ENCODE data around the gene SEPTIN10. TPM values are rescaled to one million over a fixed set of nuclear protein-coding genes. Genes with fewer than 3 reads are reported as not detected.
A peak's percentile ranks its signal among the peaks of the same experiment; 100 is the strongest.

The SEPTIN10 gene
- total RNA-seq, 1 experiment from 2014 or later, result 92.5 TPM

DNA sequence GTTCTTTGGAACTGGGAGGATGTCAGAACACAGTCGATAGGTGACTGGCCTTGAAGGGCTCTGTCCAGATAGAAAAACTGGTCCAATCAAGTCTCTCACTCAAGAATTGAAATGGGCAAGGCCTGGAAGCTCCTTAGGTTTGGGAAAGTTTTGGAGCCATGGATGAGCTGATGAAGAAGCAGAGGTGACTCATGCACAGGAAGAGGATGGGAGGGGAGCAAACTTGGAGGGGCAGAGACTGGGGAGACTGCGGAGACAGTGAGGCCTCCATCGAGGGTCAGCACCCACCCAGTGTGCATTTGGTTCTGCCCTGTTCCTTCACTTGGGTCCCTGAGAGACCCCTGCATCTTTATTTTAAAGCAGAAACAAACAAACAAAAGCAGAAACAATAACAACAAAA is 41.5 kb upstream of the SEPTIN10 start:
- Histone ChIP-seq H3K9me3 (ENCODE audit: control insufficient read depth, low read depth, low read length) (no peaks in the 10 kb centered on the region), H4K5ac (ENCODE audit: insufficient read length, low read depth, low read length) (no peak overlapping the region), H3K23ac (ENCODE audit: insufficient read length, low read depth, low read length) (no peak overlapping the region), H3T11ph (ENCODE audit: low read length) (no peak overlapping the region), H4K20me1 (ENCODE audit: control insufficient read depth, insufficient read depth, insufficient read length) (no peaks in the 10 kb centered on the region), H3K56ac (ENCODE audit: insufficient read length, low read depth, low read length) (no peak overlapping the region), H2BK15ac (ENCODE audit: low read depth, low read length) (no peak overlapping the region), H2AK5ac (ENCODE audit: insufficient read length, low read length) (no peak overlapping the region), H2BK12ac (ENCODE audit: insufficient read length, low read depth, low read length) (no peak overlapping the region), H2BK20ac (ENCODE audit: low read depth, low read length, poor library complexity, severe bottlenecking) (no peak overlapping the region), H3K4me2 (ENCODE audit: insufficient read depth, insufficient read length, low read length) (no peak overlapping the region), H3K9ac (ENCODE audit: extremely low read depth, insufficient read length, low read length) (no peak overlapping the region), H3K79me2 (ENCODE audit: insufficient read depth, low read length) (no peaks in the 10 kb centered on the region), H3K4me1 (ENCODE audit: insufficient read depth, low read length) (peaks cover 4% of the 10 kb centered on the region; the same call in 1 of the 2 replicates), H3K27me3 (ENCODE audit: insufficient read depth, low read length) (no peaks in the 10 kb centered on the region), H2BK5ac (ENCODE audit: insufficient read length, low read length) (no peak overlapping the region), H3K18ac (ENCODE audit: insufficient read length, low read depth, low read length) (no peak overlapping the region), H3K23me2 (ENCODE audit: insufficient read length, low read depth, low read length, poor library complexity, severe bottlenecking) (no peaks in the 10 kb centered on the region), H3K79me1 (ENCODE audit: insufficient read depth, low read depth, low read length, poor library complexity, severe bottlenecking) (no peaks in the 10 kb centered on the region), H4K8ac (replicated peaks; ENCODE audit: insufficient read length, low read depth, low read length) (no peak overlapping the region), H3K14ac (ENCODE audit: insufficient read depth, low read length) (no peak overlapping the region), H3K4ac (ENCODE audit: low read depth, low read length) (no peak overlapping the region), H4K91ac (ENCODE audit: insufficient read length, low read depth, low read length) (no peak overlapping the region), H2BK120ac (ENCODE audit: low read depth, low read length, poor library complexity, severe bottlenecking) (no peak overlapping the region), H2AFZ (ENCODE audit: low read length) (no peak overlapping the region), H3K27ac (ENCODE audit: insufficient read length, low read depth, low read length) (no peak overlapping the region)
- no peak for DNase-seq
- H3K36me3 Mint-ChIP-seq (ENCODE audit: insufficient read depth in 1 of 3, low read depth in 3 of 3), result no peaks in the 10 kb centered on the region
- H3K27ac Mint-ChIP-seq, result peak overlapping the region in 1 of 3 experiments; percentile 70; a peak in 1 of 7 replicates
- WGBS (ENCODE audit: extremely low coverage, insufficient read length, low lambda C conversion rate), result no CpG with 5 or more reads among the region's 3 CpGs
- no peaks in the 10 kb centered on the region; a peak in 1 of 5 replicates for H3K9me3 Mint-ChIP-seq
- TF ChIP-seq, protein P1, sequence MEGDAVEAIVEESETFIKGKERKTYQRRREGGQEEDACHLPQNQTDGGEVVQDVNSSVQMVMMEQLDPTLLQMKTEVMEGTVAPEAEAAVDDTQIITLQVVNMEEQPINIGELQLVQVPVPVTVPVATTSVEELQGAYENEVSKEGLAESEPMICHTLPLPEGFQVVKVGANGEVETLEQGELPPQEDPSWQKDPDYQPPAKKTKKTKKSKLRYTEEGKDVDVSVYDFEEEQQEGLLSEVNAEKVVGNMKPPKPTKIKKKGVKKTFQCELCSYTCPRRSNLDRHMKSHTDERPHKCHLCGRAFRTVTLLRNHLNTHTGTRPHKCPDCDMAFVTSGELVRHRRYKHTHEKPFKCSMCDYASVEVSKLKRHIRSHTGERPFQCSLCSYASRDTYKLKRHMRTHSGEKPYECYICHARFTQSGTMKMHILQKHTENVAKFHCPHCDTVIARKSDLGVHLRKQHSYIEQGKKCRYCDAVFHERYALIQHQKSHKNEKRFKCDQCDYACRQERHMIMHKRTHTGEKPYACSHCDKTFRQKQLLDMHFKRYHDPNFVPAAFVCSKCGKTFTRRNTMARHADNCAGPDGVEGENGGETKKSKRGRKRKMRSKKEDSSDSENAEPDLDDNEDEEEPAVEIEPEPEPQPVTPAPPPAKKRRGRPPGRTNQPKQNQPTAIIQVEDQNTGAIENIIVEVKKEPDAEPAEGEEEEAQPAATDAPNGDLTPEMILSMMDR (conservative IDR thresholded peaks at IDR 0.05), result no peak
- H3K4me1 Mint-ChIP-seq, result peaks cover 14 to 28% of the 10 kb centered on the region in 2 experiments
- H3K27me3 Mint-ChIP-seq (ENCODE audit: low read depth), result no peaks in the 10 kb centered on the region
- H3K4me3 Mint-ChIP-seq, result no peak overlapping the region
